HepG2 (cell line): ENCODE data around the gene BAHCC1. TPM values are rescaled to one million over a fixed set of nuclear protein-coding genes. Genes with fewer than 3 reads are reported as not detected.

Experiments used
- ATRX ChIP-seq: sonication (generic); formaldehyde crosslinking; IDR thresholded peaks from 2 replicates; pipeline ENCODE4 v1.4.0; 2020; ENCODE audit warnings: missing genetic modification reagents, borderline replicate concordance
- BRD4 ChIP-seq: sonication (generic); formaldehyde crosslinking; IDR thresholded peaks from 2 replicates; pipeline ENCODE4 v1.4.0; 2020; ENCODE audit warnings: missing genetic modification reagents
- GATA4 ChIP-seq: sonication (generic); IDR thresholded peaks from 2 replicates; pipeline ENCODE4 v1.6.1; 2016; ENCODE audit warnings: antibody characterized with exemption, low read depth, borderline replicate concordance
- ISL2 ChIP-seq: sonication (generic); formaldehyde crosslinking; IDR thresholded peaks from 2 replicates; pipeline ENCODE4 v1.5.0; 2020; ENCODE audit warnings: missing genetic modification reagents
- NKX3-1 ChIP-seq: sonication (generic); formaldehyde crosslinking; IDR thresholded peaks from 2 replicates; pipeline ENCODE4 v1.5.0; 2020; ENCODE audit warnings: missing genetic modification reagents
- NR2F2 ChIP-seq: IDR thresholded peaks from 2 replicates; pipeline ENCODE4 v1.6.1; 2012; ENCODE audit warnings: low read depth, inconsistent platforms, borderline replicate concordance
- PAWR ChIP-seq: sonication (generic); formaldehyde crosslinking; IDR thresholded peaks from 2 replicates; pipeline ENCODE4 v1.4.0; 2020; ENCODE audit warnings: missing genetic modification reagents, mild to moderate bottlenecking, borderline replicate concordance
- PBX3 ChIP-seq: sonication (generic); formaldehyde crosslinking; IDR thresholded peaks from 2 replicates; pipeline ENCODE4 v1.8.1; 2023; ENCODE audit warnings: missing genetic modification reagents, inconsistent platforms, borderline replicate concordance
- POGK ChIP-seq: sonication (generic); formaldehyde crosslinking; conservative IDR thresholded peaks from 2 replicates; pipeline ENCODE4 v1.8.0; 2022; ENCODE audit warnings: mild to moderate bottlenecking, moderate library complexity, missing genetic modification reagents
- RFX5 ChIP-seq: IDR thresholded peaks from 2 replicates; pipeline ENCODE4 v1.6.1; 2011; ENCODE audit warnings: low read depth, low read length, improper control_type of control experiment
- STAG1 ChIP-seq: sonication (generic); formaldehyde crosslinking; IDR thresholded peaks from 2 replicates; pipeline ENCODE4 v1.4.0; 2020; ENCODE audit warnings: missing genetic modification reagents
- TGIF2 ChIP-seq: IDR thresholded peaks from 2 replicates; pipeline ENCODE4 v1.6.1; 2016; ENCODE audit warnings: control low read depth, missing compliant biosample characterization
- ZNF280D ChIP-seq: sonication (generic); formaldehyde crosslinking; IDR thresholded peaks from 2 replicates; pipeline ENCODE4 v1.5.1; 2020; ENCODE audit warnings: mild to moderate bottlenecking, missing genetic modification reagents
- ZNF3 ChIP-seq: IDR thresholded peaks from 2 replicates; pipeline ENCODE4 v1.7.0; 2017; ENCODE audit warnings: inconsistent platforms
- ZNF432 ChIP-seq: sonication (generic); formaldehyde crosslinking; IDR thresholded peaks from 2 replicates; pipeline ENCODE4 v1.5.0; 2020; ENCODE audit warnings: missing genetic modification reagents, mild to moderate bottlenecking, borderline replicate concordance
- ZNF510 ChIP-seq: sonication (generic); formaldehyde crosslinking; IDR thresholded peaks from 2 replicates; pipeline ENCODE4 v1.4.0; 2020; ENCODE audit warnings: low read depth, mild to moderate bottlenecking, missing genetic modification reagents
- ZNF512 ChIP-seq: sonication (generic); formaldehyde crosslinking; IDR thresholded peaks from 2 replicates; pipeline ENCODE4 v1.4.0; 2020; ENCODE audit warnings: mild to moderate bottlenecking, missing genetic modification reagents
- ZNF841 ChIP-seq: sonication (generic); formaldehyde crosslinking; IDR thresholded peaks from 2 replicates; pipeline ENCODE4 v1.8.1; 2023; ENCODE audit warnings: missing genetic modification reagents, borderline replicate concordance
- ZNF879 ChIP-seq: sonication (generic); formaldehyde crosslinking; IDR thresholded peaks from 2 replicates; pipeline ENCODE4 v1.8.1; 2023; ENCODE audit warnings: missing genetic modification reagents
- ZUFSP ChIP-seq: sonication (generic); formaldehyde crosslinking; IDR thresholded peaks from 2 replicates; pipeline ENCODE4 v1.9.0; 2021; ENCODE audit warnings: missing genetic modification reagents, mild to moderate bottlenecking, borderline replicate concordance
- polyA plus RNA-seq, 8 experiments: library from polyadenylated mRNA; depleted of rRNA in 3 of 8; stranded (reverse) in 7 of 8; unstranded in 1 of 8; fragments of >200 nt; fragmentation: Illumina TruSeq in 4 of 8; extraction: Trizol in 4 of 8; gene quantifications; 2 replicates each; pipeline versions ENCODE4 v1.2.1 to v1.2.3, GENCODE V29; 2011 to 2016; ENCODE audit warnings: low read depth in 4 of 8, missing spikeins in 1 of 8, mixed read lengths in 1 of 8; ENCODE audit not compliant: insufficient read depth in 1 of 8
- total RNA-seq, 5 experiments: library from RNA; depleted of rRNA; stranded (reverse); fragments of >200 nt; fragmentation: Illumina TruSeq; extraction: Trizol; gene quantifications; 2 replicates each; pipeline ENCODE4 v1.2.3, GENCODE V29; 2016; ENCODE audit warnings: low read depth in 1 of 5

The BAHCC1 gene
- total and polyA plus RNA-seq, 2 of the 13 experiments (the other 11 are each of a cell fraction or from before 2014, with no cell fraction given): 1.4 to 1.7 TPM

GRCh38 chr17:81387100-81388090, 7.9 kb upstream of the BAHCC1 start (continued):
- no peak for TF ChIP-seq PBX3 (CRISPR knock-in tag)
- no peak for TF ChIP-seq BRD4
- no peak for TF ChIP-seq NKX3-1
- no peak for TF ChIP-seq NR2F2
- no peak for TF ChIP-seq ATRX (CRISPR knock-in tag)
- no peak for TF ChIP-seq RFX5
- TF ChIP-seq ZNF280D: no peak
- TF ChIP-seq ZNF512: no peak
- no peak for TF ChIP-seq STAG1 (CRISPR knock-in tag)
- TF ChIP-seq POGK (CRISPR knock-in tag): no peak; the same call in 1 of the 2 replicates
- no peak for TF ChIP-seq ZUFSP
- TF ChIP-seq ZNF510 (CRISPR knock-in tag): no peak
- no peak for TF ChIP-seq PAWR (CRISPR knock-in tag)
- TF ChIP-seq GATA4: no peak
- no peak for TF ChIP-seq TGIF2 (CRISPR knock-in tag)
- no peak for TF ChIP-seq ZNF879 (CRISPR knock-in tag)
- no peak for TF ChIP-seq ISL2 (CRISPR knock-in tag)
- no peak for TF ChIP-seq ZNF841
- no peak for TF ChIP-seq ZNF432 (CRISPR knock-in tag)
- no peak for TF ChIP-seq ZNF3 (CRISPR knock-in tag)
